Thymus (tissue), 11 donors: Measurements from ENCODE around the gene NPC1L1. TPM values are rescaled to one million over a fixed set of nuclear protein-coding genes. Genes with fewer than 3 reads are reported as not detected.
A peak's percentile ranks its signal among the peaks of the same experiment; 100 is the strongest.

ENCODE experiments used
- DNase-seq, 9 donors: peaks; one replicate each; pipeline ENCODE4 v3.0.0-alpha.2; 2013; ENCODE audit warnings: low spot score in 9 of 9, low read depth in 6 of 9, missing footprints in 1 of 9
- H3K27ac ChIP-seq, 2 donors: one replicate each; pipeline ENCODE4 v1.5.1; 2013; ENCODE audit warnings: control low read depth in 1 of 2, low read depth in 1 of 2, low read length in 1 of 2, mild to moderate bottlenecking in 1 of 2, moderate library complexity in 1 of 2
- H3K27me3 ChIP-seq, 2 donors: one replicate each; pipeline ENCODE4 v1.5.1; 2013; ENCODE audit warnings: low read length in 1 of 2; ENCODE audit not compliant: control insufficient read depth in 2 of 2, insufficient read depth in 1 of 2
- H3K36me3 ChIP-seq, 2 donors: one replicate each; pipeline ENCODE4 v1.5.1; 2013; ENCODE audit warnings: low read length in 1 of 2, mild to moderate bottlenecking in 1 of 2, moderate library complexity in 1 of 2; ENCODE audit not compliant: control insufficient read depth in 2 of 2, insufficient read depth in 2 of 2
- H3K4me1 ChIP-seq, 2 donors: one replicate each; pipeline ENCODE4 v1.5.1; 2013; ENCODE audit warnings: low read length in 2 of 2; ENCODE audit not compliant: control insufficient read depth in 2 of 2, insufficient read depth in 2 of 2
- H3K4me3 ChIP-seq, 2 donors: one replicate each; pipeline ENCODE4 v1.5.1; 2013; ENCODE audit warnings: low read length in 2 of 2, control low read depth in 1 of 2, mild to moderate bottlenecking in 1 of 2
- H3K9me3 ChIP-seq, 2 donors: one replicate each; pipeline ENCODE4 v1.5.1; 2013; ENCODE audit warnings: low read length in 1 of 2, mild to moderate bottlenecking in 1 of 2; ENCODE audit not compliant: control insufficient read depth in 2 of 2, insufficient read depth in 1 of 2
- WGBS: extraction: QIAGEN DNeasy Blood & Tissue Kit; methylation state at CpG from one replicate; pipeline ENCODE4 v1.1.7; 2013; 5-methylcytosine and 5-hydroxymethylcytosine counted together
- polyA plus RNA-seq: library from polyadenylated mRNA; stranded (reverse); fragments of 200-250 nt; gene quantifications from one replicate; pipeline ENCODE4 v1.2.3, GENCODE V29; 2013
- total RNA-seq: library from RNA; stranded (reverse); fragments of 120-200 nt; gene quantifications from one replicate; pipeline ENCODE4 v1.2.4, GENCODE V29; 2013
- donor health status: healthy.

NPC1L1 gene
- total and polyA plus RNA-seq, 2 donors: under 0.01 to 0.14 TPM

DNA sequence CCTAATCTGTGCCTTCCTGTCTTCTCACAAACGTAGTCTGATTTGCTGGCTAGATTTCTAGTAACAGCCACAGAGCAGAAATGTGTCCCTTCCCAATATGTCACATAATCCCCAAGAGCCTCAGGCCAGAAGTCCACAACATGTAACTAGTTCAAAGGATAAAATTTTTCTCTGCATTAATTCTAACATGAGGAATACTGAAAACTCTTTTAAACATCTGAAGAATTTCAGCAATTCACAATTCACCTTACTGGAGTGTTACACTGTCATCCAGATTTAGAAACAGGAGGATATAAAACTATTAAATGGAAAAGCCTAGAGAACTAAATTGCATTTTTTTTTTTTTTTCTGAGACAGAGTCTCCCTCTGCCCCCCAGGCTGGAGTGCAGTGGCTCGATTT, 35.1 kb upstream of the NPC1L1 start:
- peaks cover 17 to 30% of the 10 kb centered on the region in 2 donors for H3K4me1 ChIP-seq
- H3K36me3 ChIP-seq: peaks cover 35 to 51% of the 10 kb centered on the region in 2 donors
- no peak overlapping the region for H3K4me3 ChIP-seq
- H3K9me3 ChIP-seq: no peaks in the 10 kb centered on the region
- H3K27ac ChIP-seq: no peak overlapping the region
- 97% methylated on average over 2 of the region's 2 CpGs for WGBS
- no peak for DNase-seq
- no peaks in the 10 kb centered on the region for H3K27me3 ChIP-seq

- Histone ChIP-seq H3K9me3 (no peaks in the 10 kb centered on the region), H3K27ac (no peak overlapping the region), H3K27me3 (no peaks in the 10 kb centered on the region), H3K4me1 (peaks cover 12 to 19% of the 10 kb centered on the region in 2 donors), H3K4me3 (no peak overlapping the region), H3K36me3 (peaks cover 45 to 53% of the 10 kb centered on the region in 2 donors)
- no peak for DNase-seq
These were observed 33.9 kb upstream of the NPC1L1 start for GRCh38 chr7:44575054-44575453.

DNA sequence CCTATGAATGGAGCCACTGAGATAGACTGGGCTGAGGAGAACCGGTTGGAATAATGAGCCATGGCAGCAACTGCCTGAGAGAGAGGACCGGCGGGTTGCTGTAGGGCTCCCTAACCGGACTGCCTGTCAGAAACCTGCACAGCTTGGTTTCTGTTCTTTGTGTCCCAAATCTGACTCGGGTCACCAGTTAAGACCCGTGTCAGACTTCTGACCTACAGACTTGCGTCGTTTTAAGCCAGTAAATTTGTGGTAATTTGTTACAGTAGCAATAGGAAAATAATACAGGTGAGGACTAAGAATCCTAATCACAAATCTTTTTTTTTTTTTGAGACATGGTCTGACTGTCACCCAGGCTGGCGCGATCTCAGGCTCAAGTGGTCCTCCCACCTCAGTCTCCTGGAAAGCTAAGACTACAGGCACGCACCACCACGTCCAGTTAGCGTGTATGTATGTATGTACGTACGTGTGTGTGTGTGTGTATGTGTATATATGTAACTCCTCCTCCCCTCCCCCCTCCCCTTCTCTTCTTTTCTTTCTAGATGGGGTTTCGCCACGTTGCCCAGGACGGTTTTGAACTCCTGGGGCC, 33.2 kb upstream of the NPC1L1 start:
- Histone ChIP-seq H3K36me3 (peaks cover 49 to 54% of the 10 kb centered on the region in 2 donors), H3K27ac (peak overlapping the region; percentile 65 to 85), H3K27me3 (no peaks in the 10 kb centered on the region), H3K9me3 (no peaks in the 10 kb centered on the region), H3K4me3 (peak overlapping the region; percentile 64 to 77), H3K4me1 (peaks cover 12 to 19% of the 10 kb centered on the region in 2 donors)
- DNase-seq: no peak
- WGBS: 47% methylated on average over 18 of the region's 18 CpGs

DNA sequence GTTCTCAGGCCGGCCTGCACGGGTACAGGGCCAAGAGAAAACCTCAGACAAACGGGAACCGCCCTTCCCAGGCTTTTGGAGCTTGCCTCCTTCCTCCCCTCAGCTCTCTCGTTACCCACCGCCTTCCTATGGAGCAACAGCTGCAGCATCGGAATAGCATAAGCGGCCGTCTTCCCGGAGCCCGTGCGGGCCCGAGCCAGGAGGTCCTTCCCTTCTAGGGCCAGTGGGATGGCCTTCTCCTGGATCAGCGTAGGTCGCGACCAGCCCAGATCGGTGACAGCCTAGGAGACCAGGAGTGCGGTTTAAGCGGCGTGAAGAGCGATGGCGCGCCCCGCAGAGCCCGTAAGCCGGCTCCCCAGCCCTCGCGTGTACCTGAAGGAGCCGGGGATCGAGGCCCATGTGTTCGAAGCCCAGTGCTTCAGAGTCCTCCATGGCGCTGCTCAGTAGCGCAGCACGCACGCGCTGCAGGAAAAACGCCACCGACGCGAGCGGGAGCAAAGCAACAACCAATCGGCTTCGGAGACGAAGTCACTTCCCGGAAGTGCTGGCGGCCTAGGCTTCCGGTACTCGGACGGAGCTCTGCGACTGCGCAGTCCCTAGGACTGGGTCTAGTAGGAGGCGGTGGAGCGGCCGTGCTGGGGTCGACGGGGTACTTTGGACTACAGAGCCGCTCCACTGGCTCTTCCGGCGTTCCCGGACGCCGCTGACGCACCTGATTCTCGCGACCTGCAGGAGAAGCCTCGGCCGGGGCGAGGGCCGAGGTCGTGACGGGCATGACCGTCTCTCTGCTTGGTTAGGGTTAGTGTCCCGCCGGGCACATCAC, 32.5 kb upstream of the NPC1L1 start, which contains the start of gene DDX56:
Gene DDX56 (minus strand): TSS at position 445 of the 823 bp plus-strand sequence. CDS start 13 bp downstream, at position 432.
- Histone ChIP-seq H3K4me3 (peak within 1 kb of the TSS; percentile 64 to 77), H3K27me3 (no peaks in the 10 kb centered on the region), H3K27ac (peak within 1 kb of the TSS; percentile 65 to 85), H3K36me3 (peaks cover 50 to 54% of the 10 kb centered on the region in 2 donors), H3K9me3 (no peaks in the 10 kb centered on the region), H3K4me1 (peaks cover 12 to 19% of the 10 kb centered on the region in 2 donors)
- under 1% methylated on average over 74 of the region's 74 CpGs for whole genome bisulfite sequencing
- peak; percentile 83 to 95 (median 90) for DNase-seq

DNA sequence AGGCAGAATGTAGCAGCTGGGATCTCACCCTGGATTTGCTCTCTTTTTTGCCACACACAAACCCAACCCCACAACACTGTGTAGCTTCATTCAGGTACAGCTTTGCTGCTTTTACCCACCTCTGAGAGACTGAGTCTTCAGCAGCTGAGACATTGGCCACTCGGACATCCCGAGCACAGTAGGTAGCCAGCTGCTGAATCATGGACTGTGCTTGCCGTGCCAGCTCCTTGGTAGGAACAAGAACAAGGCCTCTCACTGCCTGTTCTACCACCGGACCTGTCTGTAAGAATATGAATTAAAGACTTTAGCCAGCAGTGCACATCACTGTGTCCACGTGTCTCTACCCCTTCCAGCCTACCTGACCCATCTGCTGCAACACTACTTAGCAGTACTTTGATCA, 31.6 kb upstream of the NPC1L1 start:
- DNase-seq: no peak
- Histone ChIP-seq H3K27ac (no peak overlapping the region), H3K9me3 (no peaks in the 10 kb centered on the region), H3K4me1 (peaks cover 12 to 19% of the 10 kb centered on the region in 2 donors), H3K27me3 (no peaks in the 10 kb centered on the region), H3K4me3 (peak overlapping the region; percentile 64 to 77), H3K36me3 (peaks cover 52 to 57% of the 10 kb centered on the region in 2 donors)
- 88% methylated on average over 5 of the region's 5 CpGs for WGBS

DNA sequence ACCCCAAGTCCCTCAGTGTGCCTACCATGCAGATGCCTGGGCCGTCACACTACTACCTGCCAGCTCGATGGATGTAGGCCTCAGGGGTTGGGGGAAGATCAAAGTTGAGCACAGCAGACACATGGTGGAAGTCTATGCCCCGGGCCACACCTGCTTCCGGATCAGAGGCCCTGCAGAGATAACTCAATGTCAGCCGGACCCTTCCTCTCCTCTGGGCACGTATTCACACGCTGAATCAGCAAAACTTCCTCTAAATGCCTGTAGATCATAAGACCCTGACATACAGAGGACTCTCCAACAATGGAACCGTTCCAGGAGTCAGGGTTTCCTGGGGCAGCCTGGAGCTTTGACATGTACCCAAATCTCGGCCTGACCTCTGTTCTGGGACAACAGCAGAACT, 28.8 kb upstream of the NPC1L1 start:
- H3K9me3 ChIP-seq: no peaks in the 10 kb centered on the region
- H3K27me3 ChIP-seq: no peaks in the 10 kb centered on the region
- peaks cover 12 to 19% of the 10 kb centered on the region in 2 donors for H3K4me1 ChIP-seq
- H3K36me3 ChIP-seq: peaks cover 71 to 74% of the 10 kb centered on the region in 2 donors
- H3K27ac ChIP-seq: no peak overlapping the region
- DNase-seq: no peak
- H3K4me3 ChIP-seq: no peak overlapping the region
- 97% methylated on average over 9 of the region's 9 CpGs for WGBS

DNA sequence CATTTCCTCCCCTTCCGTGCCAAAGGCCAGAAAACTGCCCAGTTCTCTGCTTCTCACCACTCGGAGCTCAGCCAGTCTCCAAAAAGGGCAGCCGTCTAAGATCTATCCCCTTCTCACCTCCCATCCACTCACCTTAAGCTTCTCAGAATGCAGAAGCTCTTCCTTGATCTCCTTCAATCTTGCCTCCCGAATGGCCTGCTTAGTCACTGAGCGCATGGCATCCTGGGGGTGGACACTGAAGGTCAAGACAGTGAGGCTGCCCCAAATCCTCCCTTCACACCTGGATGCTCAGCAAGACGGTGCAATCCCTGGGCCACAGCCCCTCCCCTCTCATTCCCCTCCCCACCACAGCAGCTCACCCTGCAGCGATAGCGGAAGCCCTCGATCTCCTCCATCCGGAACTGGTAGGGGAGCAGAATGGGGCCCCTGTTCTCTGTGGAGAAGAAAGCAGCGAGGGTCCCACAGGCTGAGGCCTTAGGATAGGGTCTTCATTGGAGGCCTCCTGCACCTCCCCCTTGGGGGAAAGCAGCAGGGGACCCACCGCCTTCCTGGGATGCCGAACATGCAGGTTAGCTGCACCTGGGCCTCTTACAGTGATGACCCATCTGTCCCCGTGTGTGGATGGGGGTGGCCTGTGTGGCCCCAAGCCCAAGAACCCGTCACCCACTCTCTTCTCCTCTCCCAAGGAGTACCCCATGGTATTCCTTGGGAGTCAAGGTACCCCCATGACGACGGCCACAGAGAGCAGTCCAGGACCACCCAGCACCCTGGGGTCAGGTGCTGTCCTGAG, 27.8 kb upstream of the NPC1L1 start:
- no peak overlapping the region for H3K27ac ChIP-seq
- H3K4me1 ChIP-seq: peaks cover 4 to 11% of the 10 kb centered on the region in 2 donors
- no peaks in the 10 kb centered on the region for H3K9me3 ChIP-seq
- no peaks in the 10 kb centered on the region for H3K27me3 ChIP-seq
- H3K4me3 ChIP-seq: no peak overlapping the region
- no peak for DNase-seq
- H3K36me3 ChIP-seq: peaks cover 80% of the 10 kb centered on the region in 2 donors
- WGBS: 98% methylated on average over 17 of the region's 17 CpGs

- Histone ChIP-seq H3K9me3 (no peaks in the 10 kb centered on the region), H3K4me1 (peaks cover 4 to 5% of the 10 kb centered on the region in 2 donors), H3K27ac (no peak overlapping the region), H3K27me3 (no peaks in the 10 kb centered on the region), H3K4me3 (no peak overlapping the region), H3K36me3 (peaks cover 80% of the 10 kb centered on the region in 2 donors)
- DNase-seq: no peak
- WGBS: 98% methylated on average over 6 of the region's 6 CpGs
These were observed 26.8 kb upstream of the NPC1L1 start for GRCh38 chr7:44567884-44568283.
